GM19395 (cell line): ENCODE results near the gene AGTPBP1.
A peak's percentile ranks its signal among the peaks of the same experiment; 100 is the strongest.
"Not testable (repeated sequence)": the region's sequence is repeated elsewhere in the genome, so short reads cannot be mapped to it uniquely, and the experiment has no call there.

Experiments used
- ATAC-seq: cut with Tn5 transposase; IDR thresholded peaks from one replicate; pipeline ENCODE4 v1.9.1; 2021; ENCODE audit warnings: mild to moderate bottlenecking, moderate library complexity; ENCODE audit not compliant: unreplicated experiment

AGTPBP1 gene

DNA sequence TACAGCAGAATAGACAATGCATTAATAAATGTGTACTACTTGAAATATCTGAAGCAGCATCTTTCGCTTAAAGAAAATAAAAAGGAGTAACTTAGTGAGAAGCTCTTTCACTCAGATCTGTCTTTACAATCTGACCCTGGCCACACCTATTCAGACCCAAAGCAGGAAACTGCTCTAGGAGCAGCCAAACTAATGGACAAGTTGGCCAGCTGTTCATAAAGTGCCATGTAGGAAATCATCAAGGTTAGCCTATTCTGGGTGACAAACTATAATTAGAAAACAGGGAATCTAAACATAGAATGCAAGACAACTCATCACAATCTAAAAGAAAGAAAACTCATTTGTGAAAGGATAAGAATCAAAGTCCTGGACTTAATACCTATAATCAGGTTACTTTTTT is 101.3 kb downstream of the AGTPBP1 start:
- ATAC-seq = no peak

- ATAC-seq = no peak
These were observed 102.0 kb downstream of the AGTPBP1 start for GRCh38 chr9:85639675-85640186.

GRCh38 chr9:85631809-85632208 is 109.9 kb downstream of the AGTPBP1 start:
- no peak for ATAC-seq

GRCh38 chr9:85630676-85631075 is 111.1 kb downstream of the AGTPBP1 start:
- ATAC-seq = no peak

DNA sequence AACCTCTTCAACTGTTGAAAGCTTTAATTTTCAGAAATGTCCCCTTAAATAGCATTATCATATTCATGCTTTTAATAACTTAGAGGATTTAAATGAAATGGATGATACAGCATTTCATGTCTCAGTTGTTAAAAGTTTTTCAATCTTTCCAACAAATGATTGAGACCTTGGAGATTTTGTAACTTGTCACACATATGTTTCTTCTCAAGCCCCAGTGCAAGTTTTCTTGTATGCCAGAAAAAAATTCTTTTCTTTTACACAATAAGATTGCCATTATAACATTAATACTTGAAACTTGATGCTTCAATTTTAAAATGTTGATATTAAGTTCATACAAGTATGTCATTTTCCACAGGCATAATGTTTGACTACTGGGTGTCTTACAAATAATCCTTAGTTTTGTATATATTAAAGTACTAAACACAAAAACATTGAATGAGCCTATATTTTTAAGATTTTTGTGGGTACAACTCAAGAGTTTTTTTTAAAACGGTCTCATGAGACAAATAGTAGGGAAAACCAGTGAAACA is 124.5 kb downstream of the AGTPBP1 start:
- ATAC-seq = no peak

DNA sequence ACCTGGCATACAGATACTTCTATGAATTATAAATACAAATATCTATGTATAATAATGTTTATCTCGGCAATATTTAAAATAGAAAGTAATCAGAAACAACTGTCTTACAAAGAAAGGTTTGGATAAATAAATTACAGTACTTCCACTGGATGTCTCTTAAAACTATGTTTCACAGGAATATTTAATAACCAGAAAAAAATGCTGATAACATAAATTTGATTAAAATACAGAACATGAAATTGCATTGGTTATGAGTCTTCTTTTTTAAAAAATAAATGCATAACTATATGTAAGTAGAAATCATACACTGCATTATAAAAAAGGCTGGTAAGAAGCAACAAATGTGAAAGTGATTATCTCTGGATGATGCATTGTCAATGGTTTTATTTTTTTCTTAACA is 126.0 kb downstream of the AGTPBP1 start:
- no peak for ATAC-seq

GRCh38 chr9:85610074-85610860 is 131.5 kb downstream of the AGTPBP1 start:
- peak; percentile 98 for ATAC-seq

DNA sequence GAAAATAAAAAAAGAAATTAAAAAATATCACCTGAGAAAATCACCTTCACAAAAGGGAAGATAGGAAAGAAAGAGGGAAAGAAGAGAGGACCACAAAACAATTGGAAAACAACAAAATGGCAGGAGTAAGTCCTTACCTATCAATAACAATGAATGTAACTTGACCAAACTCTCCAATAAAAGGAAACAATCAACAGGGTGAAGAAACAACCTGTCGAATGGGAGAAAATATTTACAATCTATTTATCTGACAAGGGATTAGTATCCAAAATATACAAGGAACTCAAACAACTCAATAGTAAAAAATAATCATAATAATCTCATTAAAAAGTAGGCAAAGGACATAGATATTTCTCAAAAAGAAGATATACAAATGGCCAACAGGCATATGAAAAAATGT is 135.8 kb downstream of the AGTPBP1 start:
- ATAC-seq = no peak

DNA sequence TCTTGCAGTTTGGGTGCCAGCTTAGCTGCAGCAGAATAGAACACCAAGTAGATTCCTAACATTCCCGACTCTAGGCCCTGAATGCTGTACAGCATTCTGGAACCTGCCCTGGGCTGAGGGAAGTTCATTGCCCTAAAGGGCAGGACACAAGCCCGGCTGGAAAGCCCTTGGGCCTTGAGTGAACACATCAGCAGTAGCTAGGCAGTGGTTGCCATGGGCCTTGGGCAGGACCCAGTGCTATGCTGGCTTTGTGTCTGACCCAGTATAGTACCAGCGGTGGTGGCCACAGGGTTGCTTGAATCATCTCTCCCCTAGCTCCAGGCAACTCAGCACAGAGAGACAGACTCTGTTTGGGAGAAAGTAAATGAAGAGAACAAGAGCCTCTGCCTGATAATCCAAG is 137.8 kb downstream of the AGTPBP1 start:
- ATAC-seq = no peak

DNA sequence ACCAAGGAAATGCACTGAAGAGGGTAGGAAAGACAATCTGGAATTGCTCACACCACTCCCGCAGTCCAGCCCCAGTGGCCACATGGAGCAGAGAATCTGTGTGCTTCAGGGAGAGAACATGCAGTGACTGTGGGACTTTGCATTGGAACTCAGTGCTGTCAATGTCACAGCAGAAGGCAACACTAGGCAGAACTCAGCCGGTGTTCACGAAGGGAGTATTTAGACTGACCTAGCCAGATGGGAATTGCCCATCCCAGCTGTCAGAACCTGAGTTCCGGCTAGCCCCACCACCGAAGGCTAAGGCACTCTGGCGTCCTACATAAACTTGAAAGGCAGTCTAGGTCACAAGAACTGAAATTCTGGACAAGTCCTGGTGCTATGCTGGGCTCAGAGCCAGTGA is 139.0 kb downstream of the AGTPBP1 start:
- ATAC-seq = no peak

DNA sequence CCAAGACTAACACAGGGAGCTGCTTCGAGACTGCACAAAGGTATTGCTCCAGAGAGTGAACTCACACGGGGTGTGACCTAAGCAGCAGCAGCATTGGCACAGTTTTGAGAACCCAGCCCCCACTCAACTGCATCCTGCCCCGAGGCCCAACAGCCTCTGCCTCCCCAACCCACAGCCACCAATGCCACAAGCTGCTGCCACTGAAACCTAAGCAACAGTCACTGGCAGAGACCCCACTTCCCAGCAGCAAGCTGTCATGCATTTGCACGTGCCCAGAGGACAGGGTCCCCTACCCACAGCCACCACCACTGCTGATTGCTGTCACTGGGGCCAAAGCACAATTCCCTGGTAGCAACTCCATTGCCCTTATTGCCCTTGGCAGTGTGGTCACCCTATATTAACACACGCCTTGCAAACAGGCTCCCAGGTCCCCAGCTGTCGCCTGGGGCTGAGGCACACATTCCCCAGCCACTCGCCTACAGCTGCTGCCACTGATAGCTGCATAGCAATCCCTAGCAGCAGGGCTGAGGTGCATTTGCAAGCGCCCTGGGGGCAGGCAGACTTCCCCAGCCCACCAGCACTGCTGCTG is 141.0 kb downstream of the AGTPBP1 start:
- ATAC-seq = no peak

- no peak for ATAC-seq
These were observed 142.1 kb downstream of the AGTPBP1 start for GRCh38 chr9:85599540-85600105.

DNA sequence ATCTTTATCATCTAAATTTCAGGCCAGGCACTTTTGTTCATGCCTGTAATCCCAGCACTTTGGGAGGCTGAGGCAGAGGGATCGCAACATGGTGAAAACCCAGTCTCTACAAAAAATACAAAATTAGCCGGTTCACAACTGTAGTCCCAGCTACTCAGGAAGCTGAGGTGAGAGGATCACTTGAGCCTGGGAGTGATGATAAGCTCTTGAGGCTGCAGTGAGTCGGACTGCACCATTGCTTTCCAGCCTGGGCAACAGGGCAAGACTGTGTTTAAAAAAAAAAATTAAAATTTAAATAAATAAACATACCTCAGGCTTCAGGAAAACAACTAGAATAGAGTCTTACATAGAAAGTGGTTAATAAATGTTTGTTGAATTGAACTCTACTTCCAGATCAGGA is 147.4 kb downstream of the AGTPBP1 start:
- no peak for ATAC-seq

DNA sequence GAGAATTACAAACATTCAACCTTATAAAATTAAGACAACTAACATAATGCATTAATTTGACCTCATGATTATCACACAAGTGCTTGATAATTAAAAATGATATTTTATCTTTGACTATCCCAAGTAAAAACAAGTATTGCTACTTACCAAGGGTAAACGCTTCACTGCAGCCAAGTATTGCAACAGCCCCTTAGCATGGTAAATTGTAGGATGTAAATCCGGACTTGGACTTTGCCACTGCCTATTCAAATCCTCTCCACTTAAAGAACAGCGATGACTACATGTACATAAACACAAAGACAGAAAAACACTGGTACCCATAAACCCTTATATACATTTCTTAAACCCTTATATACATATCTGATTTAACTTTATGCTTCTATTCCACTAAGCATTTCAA is 155.1 kb downstream of the AGTPBP1 start:
- ATAC-seq = no peak

DNA sequence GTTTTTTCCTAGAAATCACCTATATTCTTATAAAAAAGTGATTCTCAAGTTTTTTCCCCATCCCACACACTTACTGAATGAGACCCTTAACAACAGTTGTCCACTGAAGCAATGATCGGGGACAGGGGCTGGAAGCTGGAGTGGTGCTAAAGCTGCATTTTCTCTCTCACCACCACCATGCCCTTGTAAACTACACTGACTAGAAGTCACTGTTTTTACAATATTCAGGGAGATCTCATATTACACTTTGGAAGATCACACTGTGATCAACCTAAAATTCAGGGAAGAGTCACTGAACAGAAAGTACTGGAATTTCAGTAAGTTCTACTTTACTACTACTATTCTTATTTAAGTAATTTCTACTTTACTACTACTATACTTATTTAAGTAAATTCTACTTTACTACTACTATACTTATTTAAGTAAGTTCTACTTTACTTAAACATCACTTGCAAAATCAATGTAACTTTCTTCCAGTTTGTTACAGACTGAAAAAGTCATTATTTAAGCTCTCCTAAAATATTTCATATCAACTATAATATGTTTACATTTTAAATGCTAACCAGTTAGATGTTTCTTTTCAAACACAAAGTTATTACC is 164.3 kb downstream of the AGTPBP1 start:
- no peak for ATAC-seq

DNA sequence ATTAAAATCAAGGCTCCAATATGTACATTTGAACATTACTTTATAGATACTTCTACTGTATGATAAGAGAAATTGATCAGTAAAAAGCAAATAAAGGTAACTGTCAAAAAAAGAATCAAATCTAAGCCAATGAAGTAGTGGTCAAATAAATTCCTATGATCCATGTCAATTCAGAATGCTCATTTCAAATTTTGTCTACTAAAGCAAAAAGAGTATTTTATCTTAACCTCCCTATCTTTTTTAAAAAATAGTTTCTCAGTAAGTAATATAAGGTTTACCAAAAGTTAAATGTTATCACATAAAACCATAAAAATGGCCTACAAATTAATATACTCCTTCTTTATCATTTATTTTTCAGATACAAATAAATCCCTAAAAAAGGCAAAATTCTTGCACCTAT is 165.9 kb downstream of the AGTPBP1 start:
- no peak for ATAC-seq

DNA sequence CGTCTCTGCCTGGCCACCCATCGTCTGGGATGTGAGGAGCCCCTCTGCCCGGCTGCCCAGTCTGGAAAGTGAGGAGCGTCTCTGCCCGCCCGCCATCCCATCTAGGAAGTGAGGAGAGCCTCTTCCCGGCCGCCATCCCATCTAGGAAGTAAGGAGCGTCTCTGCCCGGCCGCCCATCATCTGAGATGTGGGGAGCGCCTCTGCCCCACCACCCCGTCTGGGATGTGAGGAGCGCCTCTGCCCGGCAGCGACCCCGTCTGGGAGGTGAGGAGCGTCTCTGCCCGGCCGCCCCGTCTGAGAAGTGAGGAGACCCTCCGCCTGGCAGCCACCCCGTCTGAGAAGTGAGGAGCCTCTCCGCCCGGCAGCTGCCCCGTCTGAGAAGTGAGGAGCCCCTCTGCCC is 168.2 kb downstream of the AGTPBP1 start:
- not testable (repeated sequence) for ATAC-seq

- ATAC-seq = not testable (repeated sequence)
These were observed 168.8 kb downstream of the AGTPBP1 start for GRCh38 chr9:85572917-85573316.

DNA sequence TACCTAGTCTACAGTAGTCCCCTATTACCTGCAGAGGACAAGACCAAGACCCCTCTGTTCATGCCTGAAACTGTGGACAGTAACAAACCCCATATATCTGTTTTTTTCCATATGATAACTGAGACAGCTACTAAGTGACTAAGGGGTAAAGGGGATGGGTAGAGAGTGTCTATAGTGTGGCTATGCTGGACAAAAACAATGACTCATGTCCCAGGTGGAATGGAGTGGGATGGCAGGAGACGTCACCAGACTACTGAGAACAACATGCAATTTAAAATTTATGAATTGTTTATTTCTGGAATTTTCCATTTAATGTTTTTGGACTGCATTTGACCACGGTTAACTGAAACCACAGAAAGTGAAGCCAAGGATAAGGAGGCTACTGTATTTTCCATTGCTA is 171.8 kb downstream of the AGTPBP1 start:
- ATAC-seq = no peak

DNA sequence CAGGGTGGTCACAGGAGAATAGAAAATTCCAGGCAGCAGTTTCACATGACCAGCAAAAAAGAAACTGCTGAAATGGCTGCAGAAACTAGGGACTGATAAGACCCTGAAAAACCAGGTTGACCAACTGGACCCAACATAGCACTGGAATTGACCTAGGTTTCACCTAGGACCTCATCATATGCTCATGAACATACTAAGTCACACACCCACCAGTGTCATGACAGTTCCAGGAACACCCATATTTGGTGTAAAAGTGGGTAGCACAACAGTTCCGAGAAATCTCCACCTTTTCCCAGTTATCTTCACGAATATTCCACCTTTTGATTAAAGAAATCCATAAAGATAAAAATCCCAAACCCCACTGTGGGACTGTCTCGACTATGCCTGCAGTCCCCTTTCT is 182.2 kb downstream of the AGTPBP1 start:
- no peak for ATAC-seq

DNA sequence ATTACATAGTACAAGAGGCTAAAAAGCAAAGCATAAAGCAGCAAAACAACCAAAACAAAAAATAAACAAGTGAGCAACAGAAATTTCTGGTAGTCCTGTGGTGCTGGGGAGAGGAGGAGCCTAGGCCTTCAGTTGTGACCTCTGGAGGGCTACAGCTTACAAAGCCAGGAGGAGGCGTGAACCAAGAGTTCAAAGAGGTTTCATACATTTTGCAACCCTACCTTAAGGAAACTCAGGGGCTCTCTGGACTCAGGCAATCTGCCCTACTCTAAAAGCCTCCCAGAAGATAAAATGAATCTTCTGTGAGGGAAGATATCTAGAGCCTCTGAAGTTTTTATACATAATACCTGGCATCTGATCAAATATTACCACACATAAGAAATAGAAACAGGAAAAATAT is 187.4 kb downstream of the AGTPBP1 start:
- peak; percentile 73 for ATAC-seq

DNA sequence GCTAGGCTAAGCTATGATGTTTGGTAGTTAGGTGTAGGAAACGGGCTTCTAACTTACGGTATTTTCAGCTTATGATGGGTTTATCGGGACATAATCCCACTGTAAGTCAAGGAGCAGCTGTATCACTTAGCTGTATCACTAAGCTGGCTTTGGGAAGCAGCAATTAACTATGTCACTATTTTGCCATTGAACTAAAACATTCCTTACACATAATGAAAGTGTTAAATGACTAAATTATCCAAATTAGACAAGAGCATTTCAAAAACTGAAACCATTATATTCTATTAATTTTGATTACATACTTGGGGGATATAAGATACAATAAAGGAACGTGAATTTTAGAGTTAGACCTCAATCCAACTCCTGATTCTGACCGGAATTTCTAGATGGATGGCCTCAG is 188.3 kb downstream of the AGTPBP1 start:
- ATAC-seq = no peak
